Loucy (cell line): ENCODE data around the gene IL36B.

Experiments used
- H2AFZ ChIP-seq: fragments of 200-600 bp; sonication (generic); 2 replicates; pipeline ENCODE4 v1.6.0; 2016; ENCODE audit warnings: antibody characterized with exemption, mild to moderate bottlenecking, low read length, moderate library complexity
- H3F3A ChIP-seq: fragments of 200-600 bp; 2 replicates; pipeline ENCODE4 v1.6.0; 2016; ENCODE audit warnings: antibody characterized with exemption, low read depth, mild to moderate bottlenecking
- H3K27me3 ChIP-seq: fragments of 200-600 bp; sonication (generic); 2 replicates; pipeline ENCODE4 v1.6.1; 2014; ENCODE audit warnings: low read length, mild to moderate bottlenecking; ENCODE audit not compliant: insufficient read depth, poor library complexity, severe bottlenecking
- H3K36me3 ChIP-seq: fragments of 200-600 bp; sonication (generic); 2 replicates; pipeline ENCODE4 v1.6.1; 2016; ENCODE audit warnings: low read length; ENCODE audit not compliant: insufficient read depth
- H3K4me1 ChIP-seq: fragments of 200-600 bp; sonication (generic); 2 replicates; pipeline ENCODE4 v1.5.1; 2014; ENCODE audit warnings: low read length, mild to moderate bottlenecking; ENCODE audit not compliant: insufficient read depth, poor library complexity, severe bottlenecking
- H3K4me2 ChIP-seq: fragments of 200-600 bp; sonication (generic); 2 replicates; pipeline ENCODE4 v1.6.0; 2014; ENCODE audit warnings: antibody characterized with exemption, low read length, low read depth, mild to moderate bottlenecking; ENCODE audit not compliant: poor library complexity, severe bottlenecking
- H3K4me3 ChIP-seq: fragments of 200-600 bp; sonication (generic); 2 replicates; pipeline ENCODE4 v1.5.1; 2014; ENCODE audit warnings: low read length, mild to moderate bottlenecking, mixed read lengths; ENCODE audit not compliant: poor library complexity, severe bottlenecking
- H3K79me2 ChIP-seq: fragments of 200-600 bp; sonication (generic); 2 replicates; pipeline ENCODE4 v1.6.1; 2014; ENCODE audit warnings: low read length; ENCODE audit not compliant: insufficient read depth
- H3K9ac ChIP-seq: fragments of 200-600 bp; sonication (generic); 2 replicates; pipeline ENCODE4 v1.6.0; 2014; ENCODE audit warnings: mild to moderate bottlenecking, low read depth, low read length, moderate library complexity; ENCODE audit not compliant: poor library complexity, severe bottlenecking
- H3K9me2 ChIP-seq: fragments of 200-600 bp; sonication (generic); replicated peaks from 2 replicates; pipeline ENCODE4 v1.6.1; 2016; ENCODE audit warnings: low read depth, low read length, mixed read lengths
- H3K9me3 ChIP-seq: fragments of 200-600 bp; sonication (generic); 2 replicates; pipeline ENCODE4 v1.6.1; 2014; ENCODE audit warnings: mild to moderate bottlenecking, antibody characterized with exemption, low read length, low read depth; ENCODE audit not compliant: insufficient read depth
- H4K20me1 ChIP-seq: fragments of 200-600 bp; sonication (generic); 2 replicates; pipeline ENCODE4 v1.6.0; 2014; ENCODE audit warnings: antibody characterized with exemption, low read length, mild to moderate bottlenecking; ENCODE audit not compliant: insufficient read depth, poor library complexity, severe bottlenecking
- EZH2phosphoT487 ChIP-seq: fragments of 200-600 bp; IDR thresholded peaks from 2 replicates; pipeline ENCODE4 v1.6.1; 2018; ENCODE audit warnings: antibody characterized with exemption, mild to moderate bottlenecking, moderate library complexity, borderline replicate concordance
- TF ChIP-seq, protein P1 (sequence below): fragments of 200-600 bp; sonication (generic); conservative IDR thresholded peaks from 2 replicates; pipeline ENCODE4 v1.5.1; 2014; ENCODE audit warnings: mild to moderate bottlenecking, antibody characterized with exemption, low read length

Gene IL36B

DNA sequence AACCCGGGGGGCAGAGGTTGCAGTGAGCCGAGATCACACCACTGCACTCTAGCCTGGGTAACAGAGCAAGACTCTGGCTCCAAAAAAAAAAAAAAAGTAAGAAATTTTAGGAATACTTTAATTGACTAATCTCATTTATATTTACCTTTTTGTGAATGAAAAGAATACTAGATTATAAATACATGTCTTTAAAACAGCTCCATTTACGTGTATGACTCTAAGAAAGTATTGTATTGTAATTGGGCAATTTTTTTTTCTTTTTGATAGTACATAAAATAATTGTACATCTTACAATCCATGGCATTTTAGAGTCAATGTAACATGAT, 39.4 kb downstream of the IL36B start:
- Histone ChIP-seq H3K4me1 (no peaks in the 10 kb centered on the region), H2AFZ (no peak overlapping the region), H3K27me3 (no peaks in the 10 kb centered on the region), H3K79me2 (no peaks in the 10 kb centered on the region), H3K9ac (no peak overlapping the region), H3F3A (no peaks in the 10 kb centered on the region), H3K36me3 (no peaks in the 10 kb centered on the region), H4K20me1 (no peaks in the 10 kb centered on the region), H3K9me2 (no peaks in the 10 kb centered on the region), H3K9me3 (no peaks in the 10 kb centered on the region), H3K4me3 (no peak overlapping the region), H3K4me2 (no peak overlapping the region)
- TF ChIP-seq, protein P1, sequence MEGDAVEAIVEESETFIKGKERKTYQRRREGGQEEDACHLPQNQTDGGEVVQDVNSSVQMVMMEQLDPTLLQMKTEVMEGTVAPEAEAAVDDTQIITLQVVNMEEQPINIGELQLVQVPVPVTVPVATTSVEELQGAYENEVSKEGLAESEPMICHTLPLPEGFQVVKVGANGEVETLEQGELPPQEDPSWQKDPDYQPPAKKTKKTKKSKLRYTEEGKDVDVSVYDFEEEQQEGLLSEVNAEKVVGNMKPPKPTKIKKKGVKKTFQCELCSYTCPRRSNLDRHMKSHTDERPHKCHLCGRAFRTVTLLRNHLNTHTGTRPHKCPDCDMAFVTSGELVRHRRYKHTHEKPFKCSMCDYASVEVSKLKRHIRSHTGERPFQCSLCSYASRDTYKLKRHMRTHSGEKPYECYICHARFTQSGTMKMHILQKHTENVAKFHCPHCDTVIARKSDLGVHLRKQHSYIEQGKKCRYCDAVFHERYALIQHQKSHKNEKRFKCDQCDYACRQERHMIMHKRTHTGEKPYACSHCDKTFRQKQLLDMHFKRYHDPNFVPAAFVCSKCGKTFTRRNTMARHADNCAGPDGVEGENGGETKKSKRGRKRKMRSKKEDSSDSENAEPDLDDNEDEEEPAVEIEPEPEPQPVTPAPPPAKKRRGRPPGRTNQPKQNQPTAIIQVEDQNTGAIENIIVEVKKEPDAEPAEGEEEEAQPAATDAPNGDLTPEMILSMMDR: no peak
- no peak for TF ChIP-seq EZH2phosphoT487

DNA sequence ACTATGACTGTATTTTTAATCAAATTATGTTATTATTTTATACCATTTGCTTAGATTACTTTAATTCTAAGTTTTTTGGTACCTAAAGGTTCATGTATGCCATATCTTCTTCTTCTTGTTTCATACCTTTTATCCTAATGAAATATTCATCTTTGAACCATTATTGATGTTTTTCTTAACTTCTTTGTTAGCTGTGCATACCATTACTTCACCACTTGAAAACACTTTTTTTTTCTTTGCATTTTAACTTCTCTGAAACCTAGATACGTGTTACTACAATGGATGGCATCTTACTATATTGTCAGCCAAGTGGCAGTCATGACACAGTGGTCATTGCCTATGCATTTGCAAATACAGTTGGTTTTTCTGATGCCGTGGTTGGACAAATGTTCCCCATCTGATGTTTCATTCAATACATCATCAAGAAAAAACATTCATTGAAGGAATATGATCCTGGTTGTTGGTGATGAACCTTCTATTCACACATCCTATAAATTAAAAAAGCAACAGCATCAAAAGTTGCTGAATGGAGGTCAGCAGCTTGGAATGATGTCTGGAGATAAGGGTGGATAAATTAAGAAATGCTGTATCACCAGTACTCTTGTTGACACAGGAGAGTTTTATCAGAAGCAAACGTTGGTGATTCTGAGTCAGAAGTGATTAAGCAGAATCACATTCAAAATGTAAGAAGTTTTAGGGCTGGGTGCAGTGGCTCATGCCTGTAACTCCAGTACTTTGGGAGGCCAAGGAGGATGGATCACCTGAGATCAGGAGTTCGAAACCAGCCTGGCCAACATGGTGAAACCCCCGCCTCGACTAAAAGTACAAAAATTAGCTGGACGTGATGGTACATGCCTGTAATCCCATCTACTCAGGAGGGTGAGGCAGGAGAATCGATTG, 40.0 kb downstream of the IL36B start:
- Histone ChIP-seq H2AFZ (no peak overlapping the region), H3F3A (no peaks in the 10 kb centered on the region), H4K20me1 (no peaks in the 10 kb centered on the region), H3K4me3 (no peak overlapping the region), H3K4me1 (no peaks in the 10 kb centered on the region), H3K4me2 (no peak overlapping the region), H3K79me2 (no peaks in the 10 kb centered on the region), H3K9me2 (no peaks in the 10 kb centered on the region), H3K9me3 (no peaks in the 10 kb centered on the region), H3K9ac (no peak overlapping the region), H3K27me3 (no peaks in the 10 kb centered on the region), H3K36me3 (no peaks in the 10 kb centered on the region)
- no peak for TF ChIP-seq EZH2phosphoT487
- TF ChIP-seq, protein P1: no peak

DNA sequence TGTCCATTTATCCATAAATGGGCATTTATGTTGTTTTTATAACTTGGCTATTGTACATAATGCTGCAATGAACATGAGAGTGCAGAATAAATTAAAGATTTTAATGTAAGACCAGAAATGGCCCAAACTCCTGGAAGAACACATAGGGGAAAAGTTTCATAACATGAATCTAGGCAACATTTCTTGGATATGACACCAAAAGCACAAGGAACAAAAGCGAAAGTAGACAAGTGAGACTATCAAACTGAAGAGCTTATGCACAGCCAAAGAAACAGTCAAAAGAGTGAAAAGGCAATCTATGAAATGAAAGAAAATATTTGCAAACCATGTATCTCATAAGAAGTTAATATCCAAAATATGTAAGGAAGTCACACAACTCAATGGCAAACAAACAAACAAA, 41.6 kb downstream of the IL36B start:
- Histone ChIP-seq H3K9me2 (no peaks in the 10 kb centered on the region), H3F3A (no peaks in the 10 kb centered on the region), H3K4me3 (no peak overlapping the region), H3K79me2 (no peaks in the 10 kb centered on the region), H3K9ac (no peak overlapping the region), H3K36me3 (no peaks in the 10 kb centered on the region), H3K27me3 (no peaks in the 10 kb centered on the region), H4K20me1 (no peaks in the 10 kb centered on the region), H2AFZ (no peak overlapping the region), H3K4me2 (no peak overlapping the region), H3K9me3 (no peaks in the 10 kb centered on the region), H3K4me1 (no peaks in the 10 kb centered on the region)
- TF ChIP-seq, protein P1: no peak
- TF ChIP-seq EZH2phosphoT487: no peak
